Spleen (tissue), 7 donors: Measurements from ENCODE around the gene DACH1.

ENCODE experiments used
- POLR2AphosphoS5 ChIP-seq, 3 donors: sonication (generic); formaldehyde crosslinking; IDR thresholded peaks; one replicate each; pipeline ENCODE4 v1.5.1; 2017; ENCODE audit warnings: antibody characterized with exemption in 3 of 3
- TF ChIP-seq, protein P1 (sequence below), 11 experiments: fragments of 200-600 bp in 7 of 11; fragments of 450-650 bp in 4 of 11; sonication (generic) in 4 of 11; IDR thresholded peaks in 8 of 11; conservative IDR thresholded peaks in 3 of 11; 1 replicate in 7 of 11; 2 replicates in 4 of 11; pipeline versions ENCODE4 v1.4.0 to v1.8.0; 2016 to 2021; ENCODE audit warnings: antibody characterized with exemption in 11 of 11, inconsistent platforms in 4 of 11, mild to moderate bottlenecking in 1 of 11
- donor health status: DM: no; HTN: no; CAD: no; lungs with moderate emphysema.
- donor health status: DM: no; HTN: no; CAD: no.
- donor health status: DM: no; HTN: no; CAD: no.

- TF ChIP-seq, protein P1, sequence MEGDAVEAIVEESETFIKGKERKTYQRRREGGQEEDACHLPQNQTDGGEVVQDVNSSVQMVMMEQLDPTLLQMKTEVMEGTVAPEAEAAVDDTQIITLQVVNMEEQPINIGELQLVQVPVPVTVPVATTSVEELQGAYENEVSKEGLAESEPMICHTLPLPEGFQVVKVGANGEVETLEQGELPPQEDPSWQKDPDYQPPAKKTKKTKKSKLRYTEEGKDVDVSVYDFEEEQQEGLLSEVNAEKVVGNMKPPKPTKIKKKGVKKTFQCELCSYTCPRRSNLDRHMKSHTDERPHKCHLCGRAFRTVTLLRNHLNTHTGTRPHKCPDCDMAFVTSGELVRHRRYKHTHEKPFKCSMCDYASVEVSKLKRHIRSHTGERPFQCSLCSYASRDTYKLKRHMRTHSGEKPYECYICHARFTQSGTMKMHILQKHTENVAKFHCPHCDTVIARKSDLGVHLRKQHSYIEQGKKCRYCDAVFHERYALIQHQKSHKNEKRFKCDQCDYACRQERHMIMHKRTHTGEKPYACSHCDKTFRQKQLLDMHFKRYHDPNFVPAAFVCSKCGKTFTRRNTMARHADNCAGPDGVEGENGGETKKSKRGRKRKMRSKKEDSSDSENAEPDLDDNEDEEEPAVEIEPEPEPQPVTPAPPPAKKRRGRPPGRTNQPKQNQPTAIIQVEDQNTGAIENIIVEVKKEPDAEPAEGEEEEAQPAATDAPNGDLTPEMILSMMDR (IDR thresholded peaks at IDR 0.05 in 8 of 11, conservative IDR thresholded peaks at IDR 0.05 in 3 of 11) = no peak
- no peak for TF ChIP-seq POLR2AphosphoS5 (IDR thresholded peaks at IDR 0.05)
Measured at GRCh38 chr13:71514900-71515743, 351.9 kb downstream of the DACH1 start.
